Measurements from ENCODE around the gene RETREG1. TPM values are rescaled to one million over a fixed set of nuclear protein-coding genes. Genes with fewer than 3 reads are reported as not detected.

The RETREG1 gene
- total and polyA plus RNA-seq, 2 of the 13 experiments (the other 11 are each of a cell fraction or from before 2014, with no cell fraction given), result 0.07 TPM; not detected in 1

- Histone ChIP-seq H3K9me3 (ENCODE audit: low read length) (no peaks in the 10 kb centered on the region), H3K4me1 (ENCODE audit: insufficient read depth, low read length) (no peaks in the 10 kb centered on the region), H3K4me3 (replicated peaks in 1 of 3; ENCODE audit: insufficient read depth in 1 of 3, low read depth in 2 of 3, low read length in 3 of 3) (no peak overlapping the region), H2AFZ (ENCODE audit: low read length) (no peak overlapping the region), H3K27ac (ENCODE audit: extremely low read length, insufficient read depth, low read length) (no peak overlapping the region), H4K20me1 (ENCODE audit: insufficient read depth, low read length) (no peaks in the 10 kb centered on the region), H3K79me2 (ENCODE audit: insufficient read depth, low read length) (no peaks in the 10 kb centered on the region), H3K36me3 (replicated peaks in 1 of 2; ENCODE audit: control insufficient read depth in 1 of 2, insufficient read depth in 2 of 2, low read length in 2 of 2) (no peaks in the 10 kb centered on the region), H3K27me3 (ENCODE audit: control insufficient read depth in 1 of 2, insufficient read depth in 2 of 2, low read length in 2 of 2) (no peaks in the 10 kb centered on the region), H3K9ac (ENCODE audit: insufficient read depth, low read depth, low read length) (no peak overlapping the region), H3K4me2 (ENCODE audit: low read depth, low read length) (no peak overlapping the region)
- in situ Hi-C loops (cut with HindIII; ENCODE audit: extremely low pct_ligation_motif_present, low pct_unique_long_range_greater_than_20kb), result no loop called here
- BruUV-seq (replicated peaks), result no TSS peak
- ChIA-PET CTCF (ENCODE audit: low intra/inter-chr PET ratio, low total read pairs) (no interaction called here), POLR2A (no interaction called here)
- ATAC-seq (no peak), DNase-seq (ENCODE audit: low spot score) (no peak), FAIRE-seq (no peak)
- intact Hi-C loops (cut with micrococcal nuclease; ENCODE audit: unreplicated experiment), result no loop called here
- WGBS (ENCODE audit: low lambda C conversion rate), result 59% methylated on average over 6 of the region's 6 CpGs
- TF ChIP-seq POGK (CRISPR knock-in tag; conservative IDR thresholded peaks at IDR 0.05) (no peak), TFE3 (CRISPR knock-in tag; IDR thresholded peaks at IDR 0.05) (no peak), ZNF724P (CRISPR knock-in tag; IDR thresholded peaks at IDR 0.05; ENCODE audit: borderline replicate concordance) (no peak), ATF5 (CRISPR knock-in tag; IDR thresholded peaks at IDR 0.05; ENCODE audit: low read depth) (no peak), YEATS2 (CRISPR knock-in tag; IDR thresholded peaks at IDR 0.05; ENCODE audit: borderline replicate concordance) (no peak), ZFP91 (CRISPR knock-in tag; IDR thresholded peaks at IDR 0.05; ENCODE audit: borderline replicate concordance) (no peak), ATF4 (CRISPR knock-in tag; IDR thresholded peaks at IDR 0.05) (no peak), ZBTB38 (CRISPR knock-in tag; IDR thresholded peaks at IDR 0.05) (no peak), MAX (IDR thresholded peaks at IDR 0.05) (no peak), PPARG (CRISPR knock-in tag; conservative IDR thresholded peaks at IDR 0.05) (no peak), ZNF362 (CRISPR knock-in tag; IDR thresholded peaks at IDR 0.05; ENCODE audit: borderline replicate concordance) (no peak), ZNF431 (CRISPR knock-in tag; IDR thresholded peaks at IDR 0.05; ENCODE audit: borderline replicate concordance, low read depth) (no peak)
Measured at GRCh38 chr5:16595881-16596580, 20.8 kb downstream of the RETREG1 start.

Measured in HepG2 (cell line).